Stimulated activated CD4-positive, alpha-beta T cell treated with anti-CD3 and anti-CD28 coated beads, TNF-alpha, amount 100 ng/mL, for 4 hours (primary cell): ENCODE results near the gene NHERF1.

Experiments
- DNase-seq, 3 experiments: peaks; one replicate each; pipeline ENCODE4 v3.0.0-alpha.2; 2020; ENCODE audit warnings: low read depth in 3 of 3

NHERF1 gene

DNA sequence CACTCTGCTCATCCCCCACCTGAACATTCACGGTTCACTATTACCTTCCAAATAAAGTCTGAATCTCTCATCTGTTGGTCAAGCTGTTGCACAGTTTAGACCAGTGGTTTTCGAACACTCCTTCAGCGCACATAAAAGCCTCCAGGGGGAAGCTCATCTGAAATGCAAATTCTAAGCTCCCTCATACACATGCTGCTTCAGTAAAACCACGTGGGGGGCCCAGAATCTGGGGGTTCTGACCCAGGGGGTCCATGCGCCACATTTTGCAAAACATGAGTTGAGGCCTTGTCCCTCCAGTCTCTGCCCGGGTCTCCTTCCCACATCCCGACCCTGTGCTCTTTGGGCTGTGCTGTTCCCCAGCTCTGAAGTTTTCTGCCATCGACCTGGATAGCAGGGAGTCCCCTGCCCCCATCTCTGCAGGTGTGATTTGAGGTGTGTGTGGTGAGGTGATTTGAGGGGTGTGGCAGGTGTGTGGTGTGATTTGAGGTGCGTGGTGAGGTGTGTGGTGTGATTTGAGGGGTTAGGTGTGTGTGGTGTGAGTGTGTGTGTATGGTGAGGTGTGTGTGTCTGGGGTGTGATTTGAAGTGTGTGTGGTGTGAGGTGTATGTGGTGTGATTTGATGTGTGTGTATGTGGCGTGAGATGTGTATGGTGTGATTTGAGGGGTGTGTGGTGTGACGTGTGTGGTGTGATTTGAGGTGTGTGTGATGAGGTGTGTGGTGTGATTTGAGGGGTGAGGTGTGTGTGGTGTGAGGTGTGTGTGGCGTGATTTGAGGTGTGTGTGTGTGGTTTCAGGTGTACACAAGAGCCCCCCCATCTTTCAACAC, 16.2 kb upstream of the NHERF1 start:
- no peak for DNase-seq

DNA sequence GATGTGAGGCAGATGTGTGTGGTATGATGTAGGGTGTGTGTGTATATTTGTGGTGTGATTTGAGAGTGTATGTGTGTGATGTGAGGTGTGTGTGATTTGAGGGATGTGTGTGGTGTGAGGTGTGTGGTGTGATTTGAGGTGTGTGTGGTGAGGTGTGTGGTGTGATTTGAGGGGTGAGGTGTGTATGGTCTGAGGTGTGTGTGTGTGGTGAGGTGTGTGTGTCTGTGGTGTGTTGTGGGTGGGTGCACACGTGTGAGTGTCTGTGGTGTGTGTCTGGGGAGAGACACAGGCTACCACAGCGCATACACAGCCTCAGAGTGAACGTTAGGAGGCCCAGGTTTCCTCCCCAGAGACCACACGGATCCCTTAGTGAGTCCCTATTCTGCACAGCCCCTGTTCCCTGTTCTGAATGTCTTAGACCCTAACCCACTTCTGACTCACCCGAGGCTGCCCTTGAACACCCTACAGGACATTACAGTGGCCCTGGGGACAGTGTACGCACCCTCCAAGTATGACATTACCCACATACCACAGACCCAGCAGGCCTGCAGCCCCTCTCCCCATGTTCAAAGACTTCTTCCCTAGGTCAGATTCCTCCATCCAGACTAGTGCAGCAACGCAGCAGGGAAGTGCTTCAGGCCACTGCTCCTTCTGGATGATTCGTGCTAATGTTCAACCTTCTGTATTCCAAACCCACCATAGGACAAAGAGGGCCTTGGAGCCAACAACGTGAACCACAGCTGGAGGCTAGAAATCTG, 14.9 kb upstream of the NHERF1 start:
- no peak for DNase-seq

DNA sequence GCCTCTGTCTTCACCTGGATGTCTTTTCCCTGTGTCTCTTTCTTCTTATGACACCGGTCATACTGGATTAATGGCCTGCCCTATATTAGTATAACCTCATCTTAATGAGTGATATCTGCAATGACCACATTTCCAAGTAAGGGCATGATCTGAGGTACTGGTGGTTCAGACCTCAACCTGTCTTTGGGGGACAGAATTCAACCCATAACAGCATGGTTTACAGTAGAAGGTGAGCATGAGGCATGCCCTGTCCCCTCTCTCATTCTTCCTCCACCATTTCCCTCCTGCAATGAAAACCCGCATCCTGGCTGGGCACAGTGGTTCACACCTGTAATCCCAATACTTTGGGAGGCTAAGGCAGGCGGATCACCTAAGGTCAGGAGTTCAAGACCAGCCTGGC, 14.2 kb upstream of the NHERF1 start:
- DNase-seq = no peak

DNA sequence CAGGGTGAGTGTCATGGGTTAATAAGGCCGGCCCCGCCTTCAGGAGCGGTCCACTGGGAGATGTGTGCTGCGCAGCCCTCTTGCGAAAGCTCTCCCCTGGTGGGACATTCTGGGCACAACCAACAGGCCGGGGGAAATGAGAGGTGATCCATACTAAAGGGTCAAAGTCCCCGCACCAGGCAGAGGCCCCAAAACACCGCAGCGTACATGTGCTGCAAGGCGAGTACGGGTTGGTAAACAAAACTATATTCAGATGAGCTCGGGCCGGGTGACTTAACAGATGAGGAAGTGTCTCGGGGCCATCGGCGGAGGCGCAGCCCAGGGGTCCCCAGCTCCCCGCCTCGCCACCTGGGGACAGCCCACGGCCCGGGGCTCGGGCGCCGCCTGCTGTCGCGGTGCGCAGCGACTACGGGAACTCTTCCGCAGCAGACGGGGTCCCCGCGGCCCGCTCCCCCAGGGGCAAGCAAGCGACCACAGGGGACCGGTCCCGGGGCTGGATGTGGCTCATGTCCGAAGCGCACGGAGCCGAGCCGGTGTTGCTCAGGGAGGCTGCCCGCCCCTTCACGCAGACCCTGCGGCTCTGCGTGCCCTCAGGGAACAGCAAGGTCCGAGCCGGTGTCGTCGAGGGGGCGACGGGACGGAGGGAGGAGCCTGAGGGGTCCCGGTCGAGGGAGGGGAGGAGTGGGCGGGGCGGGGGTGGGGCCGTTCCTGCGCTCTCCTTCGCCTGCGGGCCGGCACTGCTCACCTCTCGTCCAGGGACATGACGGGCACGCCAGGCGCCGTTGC, 11.7 kb upstream of the NHERF1 start, which contains the start of gene RAB37:
RAB37 (plus strand) TSS at position 744 of the 786 bp plus-strand sequence; CDS start at position 761, 17 bp downstream.
- no peak for DNase-seq

DNA sequence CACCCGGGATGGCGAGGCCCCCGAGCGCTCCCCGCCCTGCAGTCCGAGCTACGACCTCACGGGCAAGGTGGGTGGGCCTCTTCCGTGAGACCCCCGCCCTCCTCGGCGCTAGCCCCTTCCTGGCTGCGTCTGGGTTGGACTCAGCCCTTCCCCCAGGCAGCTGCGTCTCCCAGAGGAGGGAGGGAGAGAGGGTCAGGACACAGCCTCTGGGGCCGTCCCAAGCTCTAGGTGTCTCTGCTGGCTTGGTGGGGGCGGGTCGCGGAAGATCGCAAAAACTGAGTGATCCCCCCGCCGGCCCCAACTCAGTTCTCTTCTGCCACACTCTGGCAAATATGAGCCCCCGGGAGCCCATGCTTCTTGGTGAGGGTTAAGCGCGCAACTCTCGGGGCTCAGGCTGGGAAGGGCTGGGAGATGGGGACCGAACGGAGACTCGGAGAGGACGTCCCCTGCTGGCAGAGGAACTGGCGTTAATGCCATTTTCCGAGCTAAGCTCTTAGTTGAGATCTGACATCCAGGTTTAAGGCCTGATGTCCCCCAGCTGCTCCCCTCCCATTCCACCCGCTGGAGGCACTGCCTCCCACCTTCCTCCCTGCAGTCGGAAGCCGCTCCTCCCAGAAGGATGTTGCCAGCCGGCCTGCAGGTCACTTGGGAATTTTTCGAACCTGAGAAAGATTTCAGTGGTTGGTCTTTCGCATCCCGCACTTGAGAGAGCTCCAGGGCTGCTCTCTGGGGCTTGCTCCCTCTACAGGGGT, 11.0 kb upstream of the NHERF1 start:
- no peak for DNase-seq

DNA sequence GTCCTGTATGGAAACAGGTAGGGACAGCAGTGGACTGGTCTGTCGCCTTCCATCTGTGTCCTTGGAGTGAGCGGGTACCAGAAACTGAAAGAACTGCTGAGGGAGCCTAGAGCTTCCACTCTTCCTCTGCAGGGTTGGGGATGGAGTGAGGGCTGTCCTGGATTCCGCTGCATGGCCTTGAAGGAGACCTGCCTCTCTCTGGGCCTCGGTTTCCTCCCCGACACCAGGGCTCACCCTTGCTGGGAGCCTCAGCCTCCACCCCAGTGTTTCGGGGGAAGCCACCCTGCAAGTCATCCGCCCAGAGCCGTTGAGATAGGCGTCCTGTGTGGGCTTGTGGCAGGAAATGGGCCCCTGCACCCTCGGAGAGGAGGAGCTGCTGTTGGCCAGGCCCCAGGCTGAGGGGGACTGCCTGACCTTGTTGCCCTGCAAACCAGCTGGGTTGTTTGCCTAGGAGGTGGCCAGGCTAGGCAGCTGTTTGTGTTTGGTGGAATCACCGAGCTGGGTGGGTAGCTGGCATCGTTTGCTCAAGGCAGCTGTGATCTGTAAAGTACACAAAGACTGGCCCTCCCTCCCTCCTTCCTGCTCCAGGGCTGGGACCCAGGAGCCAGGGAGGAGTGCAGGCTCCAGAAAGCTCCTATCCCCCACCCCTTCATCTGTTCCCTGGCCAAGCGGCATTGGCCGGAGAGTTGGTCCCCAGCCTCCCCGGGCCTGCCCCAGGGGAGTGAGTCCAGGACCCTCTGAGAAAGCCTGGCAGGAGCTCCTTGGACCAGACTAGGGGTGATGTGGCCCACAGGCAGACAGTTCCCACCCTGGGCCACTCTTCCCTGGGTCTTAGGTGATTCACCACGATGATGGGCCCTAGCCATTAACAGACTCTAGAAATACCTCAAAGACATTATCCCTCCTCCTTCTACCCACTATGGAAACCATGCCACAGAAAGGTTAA, 10.1 kb upstream of the NHERF1 start:
- peak in 1 of 3 experiments; percentile 51 for DNase-seq

DNA sequence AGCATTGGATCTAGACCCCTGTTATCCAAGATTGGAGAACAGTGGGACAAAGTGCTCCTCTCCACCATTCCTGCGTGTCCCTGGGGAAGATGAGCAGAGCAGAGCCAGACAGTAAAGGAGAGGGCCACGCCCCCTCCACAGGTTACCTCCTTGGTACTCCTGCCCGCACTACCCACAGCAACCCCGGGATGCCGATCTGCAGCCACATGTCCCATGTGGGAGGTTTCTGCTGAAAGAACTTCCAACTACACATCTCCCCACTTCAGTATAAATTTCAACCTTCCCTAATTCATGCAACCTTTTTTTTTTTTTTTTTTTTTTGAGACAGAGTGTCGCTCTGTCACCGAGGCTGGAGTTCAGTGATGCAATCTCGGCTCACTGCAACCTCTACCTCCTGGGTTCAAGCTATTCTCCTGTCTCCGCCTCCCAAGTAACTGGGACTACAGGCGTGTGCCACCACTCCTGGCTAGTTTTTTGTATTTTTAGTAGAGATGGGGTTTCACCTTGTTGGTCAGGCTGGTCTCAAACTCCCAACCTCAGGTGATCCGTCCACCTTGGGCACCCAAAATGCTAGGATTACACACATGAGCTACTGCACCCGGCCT, 9.1 kb upstream of the NHERF1 start:
- no peak for DNase-seq

DNA sequence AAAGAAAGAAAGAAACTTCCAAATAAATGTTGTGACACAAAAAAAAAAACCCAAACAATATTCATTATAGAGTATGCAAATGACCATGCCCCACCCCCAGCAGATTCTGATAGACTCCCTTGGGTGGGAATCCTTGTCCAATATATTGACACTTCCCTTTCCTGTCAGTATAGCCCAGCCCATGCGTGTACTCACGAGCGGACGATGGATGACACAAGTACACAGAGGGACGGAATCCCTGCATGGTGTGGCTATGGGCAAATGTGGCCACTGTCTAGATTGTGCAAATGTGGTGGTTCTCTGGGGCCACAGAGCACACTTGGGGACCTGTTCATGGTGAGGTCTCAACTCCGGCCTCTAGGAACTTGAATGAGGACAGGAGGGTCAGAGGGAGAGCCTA, 8.3 kb upstream of the NHERF1 start:
- DNase-seq = no peak

DNA sequence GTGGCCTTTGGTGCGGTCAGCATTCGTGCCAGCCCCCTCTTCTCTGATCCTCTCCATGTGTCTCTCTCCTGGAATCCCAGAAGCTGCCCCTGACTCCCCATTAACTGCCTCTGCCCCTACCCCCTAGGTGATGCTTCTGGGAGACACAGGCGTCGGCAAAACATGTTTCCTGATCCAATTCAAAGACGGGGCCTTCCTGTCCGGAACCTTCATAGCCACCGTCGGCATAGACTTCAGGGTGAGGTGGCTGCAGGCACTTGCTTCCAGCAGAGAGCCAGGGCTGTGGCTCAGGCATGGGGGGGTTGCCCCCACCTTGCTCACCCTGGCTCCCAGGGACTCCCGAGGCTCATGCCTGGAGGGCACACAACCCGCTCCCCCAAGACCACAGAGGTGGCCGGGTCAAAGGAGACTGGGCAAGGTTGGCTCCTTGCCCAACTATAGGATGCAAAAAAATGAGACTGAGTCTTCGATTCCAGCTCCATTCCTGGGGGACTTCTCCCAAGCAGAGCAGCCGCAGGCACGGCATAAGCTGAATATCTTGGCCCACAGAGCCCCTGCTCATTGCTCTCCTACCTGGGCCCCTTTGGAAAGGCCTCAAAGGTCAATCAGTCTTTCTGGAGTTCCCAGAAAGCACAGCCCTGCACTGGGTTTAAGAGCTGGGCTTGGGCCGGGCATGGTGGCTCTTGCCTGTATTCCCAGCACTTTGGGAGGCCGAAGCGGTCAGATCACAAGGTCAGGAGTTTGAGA, 7.6 kb upstream of the NHERF1 start:
- DNase-seq = no peak

DNA sequence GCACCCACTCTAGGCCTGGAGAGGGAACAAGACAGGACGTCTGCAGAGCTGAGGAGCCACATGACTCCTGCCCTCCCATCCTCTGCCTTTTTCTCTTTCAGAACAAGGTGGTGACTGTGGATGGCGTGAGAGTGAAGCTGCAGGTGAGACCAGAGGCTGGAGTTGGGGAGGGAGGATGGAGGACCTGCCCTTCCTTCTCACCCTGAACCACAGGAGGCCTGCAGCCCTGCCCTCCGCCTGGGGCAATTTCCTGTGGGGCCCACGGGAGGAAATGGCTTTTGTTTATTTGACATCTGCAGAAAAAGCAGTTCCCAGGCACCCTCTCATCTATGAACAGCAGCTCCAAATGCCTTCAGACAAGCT, 6.3 kb upstream of the NHERF1 start:
- DNase-seq = no peak

DNA sequence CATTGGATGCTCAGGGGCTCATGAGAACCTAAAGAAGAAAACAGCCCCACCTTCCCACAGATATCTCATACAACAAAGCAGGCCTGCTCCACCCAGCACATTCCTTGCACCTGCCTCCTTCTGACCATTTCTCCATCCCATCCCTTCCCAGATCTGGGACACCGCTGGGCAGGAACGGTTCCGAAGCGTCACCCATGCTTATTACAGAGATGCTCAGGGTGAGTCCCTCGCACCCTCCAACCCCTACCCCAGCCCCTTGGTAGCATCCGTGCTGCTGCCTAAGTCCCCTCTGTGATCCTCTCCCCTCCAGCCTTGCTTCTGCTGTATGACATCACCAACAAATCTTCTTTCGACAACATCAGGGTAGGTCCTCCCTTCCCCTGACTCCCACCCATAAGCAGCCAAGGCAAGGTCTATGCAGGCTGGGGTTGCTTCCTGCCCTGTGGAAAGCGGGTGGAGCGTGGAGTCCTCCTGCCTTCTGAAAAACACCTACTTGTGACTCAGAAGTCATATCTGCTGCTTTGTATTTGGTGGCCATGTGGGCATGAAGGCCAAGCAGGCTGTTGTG, 5.4 kb upstream of the NHERF1 start:
- DNase-seq = no peak

DNA sequence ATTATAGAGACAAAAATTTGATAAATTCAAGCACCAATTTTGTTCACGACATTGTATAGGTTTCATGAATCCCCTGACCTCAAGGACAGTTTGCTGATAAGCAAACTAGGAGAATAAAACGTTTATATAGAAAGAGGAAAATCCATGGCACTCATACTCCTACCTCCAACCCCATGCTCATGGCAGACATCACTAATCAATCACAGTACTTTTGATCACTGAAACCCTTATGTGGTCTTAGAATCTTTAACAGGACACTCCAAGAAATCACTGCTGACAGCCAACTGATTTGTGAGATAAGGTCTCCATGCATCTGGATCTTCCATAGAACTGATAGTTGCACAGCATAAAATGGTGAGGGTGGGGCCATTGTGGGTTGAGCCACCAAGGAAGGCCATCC, 4.7 kb upstream of the NHERF1 start:
- no peak for DNase-seq

DNA sequence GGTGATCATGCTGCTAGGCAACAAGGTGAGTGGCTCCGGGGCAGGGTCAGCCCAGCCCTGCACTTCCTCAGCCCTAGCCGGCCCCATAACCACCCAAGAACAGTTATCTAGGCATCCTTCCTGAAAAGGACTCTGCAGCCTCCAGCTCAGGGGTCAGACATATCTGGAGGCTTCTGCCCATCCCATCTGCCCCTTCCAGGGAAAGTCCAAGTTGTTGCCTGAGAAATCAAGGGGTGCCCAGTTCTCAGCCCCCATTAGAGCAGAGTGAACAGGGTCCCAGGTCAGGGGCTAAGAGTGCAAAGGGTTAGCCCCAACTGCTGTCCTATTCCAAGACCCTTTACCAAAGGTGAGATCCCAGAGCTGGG, 4.1 kb upstream of the NHERF1 start:
- no peak for DNase-seq

DNA sequence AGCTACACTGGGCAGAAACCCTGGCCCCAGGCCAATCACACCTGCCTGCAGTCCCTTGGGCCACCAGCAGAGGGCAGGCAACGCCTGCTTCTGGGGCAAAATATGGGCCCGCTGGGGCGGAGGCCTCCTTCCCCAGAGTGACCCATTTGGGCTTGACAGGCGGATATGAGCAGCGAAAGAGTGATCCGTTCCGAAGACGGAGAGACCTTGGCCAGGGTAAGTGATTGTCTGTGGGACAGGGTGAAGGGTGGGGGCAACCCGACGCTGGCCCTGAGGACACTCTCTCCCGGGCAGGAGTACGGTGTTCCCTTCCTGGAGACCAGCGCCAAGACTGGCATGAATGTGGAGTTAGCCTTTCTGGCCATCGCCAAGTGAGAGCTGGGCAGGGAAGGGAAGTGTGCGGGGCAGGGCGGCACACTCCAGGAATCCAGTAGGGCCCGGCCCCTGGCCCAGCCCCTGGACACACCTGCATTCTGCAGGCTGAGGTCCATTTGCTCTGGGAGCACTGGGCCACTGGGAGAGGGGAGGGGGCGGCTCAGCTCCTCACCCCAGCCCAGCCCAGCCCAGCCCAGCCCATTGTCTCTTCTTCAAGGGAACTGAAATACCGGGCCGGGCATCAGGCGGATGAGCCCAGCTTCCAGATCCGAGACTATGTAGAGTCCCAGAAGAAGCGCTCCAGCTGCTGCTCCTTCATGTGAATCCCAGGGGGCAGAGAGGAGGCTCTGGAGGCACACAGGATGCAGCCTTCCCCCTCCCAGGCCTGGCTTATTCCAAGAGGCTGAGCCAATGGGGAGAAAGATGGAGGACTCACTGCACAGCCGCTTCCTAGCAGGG, 3.5 kb upstream of the NHERF1 start:
- DNase-seq = peak; percentile 65 to 69 (median 67)

DNA sequence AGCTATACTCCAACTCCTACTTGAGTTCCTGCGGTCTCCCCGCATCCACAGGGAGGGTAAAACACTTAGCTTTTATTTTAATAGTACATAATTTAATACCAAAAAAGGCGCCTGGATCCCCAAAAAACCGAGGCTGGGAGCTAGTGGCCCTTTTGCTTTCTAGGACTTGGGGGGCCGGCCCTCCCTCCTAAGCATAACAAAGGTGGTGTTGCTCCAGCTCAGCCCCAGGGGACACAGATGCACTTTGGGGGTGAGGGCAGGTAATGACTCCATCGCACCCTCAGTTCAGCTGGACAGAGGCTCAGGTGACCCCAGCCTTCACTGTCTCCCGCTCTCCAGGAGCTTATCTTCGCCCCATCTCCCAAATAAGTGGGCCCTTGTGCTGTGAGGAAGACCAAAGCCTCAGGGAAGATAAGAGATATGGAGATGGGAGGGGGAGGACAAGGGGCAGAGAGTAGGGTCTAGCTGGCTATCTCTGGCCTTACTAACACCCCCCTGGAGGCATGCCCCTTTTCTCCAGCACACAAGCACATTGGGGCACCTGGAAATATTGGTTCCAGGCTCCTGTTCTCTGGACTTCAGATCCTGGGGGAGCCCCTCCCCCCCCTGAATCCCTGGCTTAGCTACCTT, 2.8 kb upstream of the NHERF1 start:
- DNase-seq = no peak

DNA sequence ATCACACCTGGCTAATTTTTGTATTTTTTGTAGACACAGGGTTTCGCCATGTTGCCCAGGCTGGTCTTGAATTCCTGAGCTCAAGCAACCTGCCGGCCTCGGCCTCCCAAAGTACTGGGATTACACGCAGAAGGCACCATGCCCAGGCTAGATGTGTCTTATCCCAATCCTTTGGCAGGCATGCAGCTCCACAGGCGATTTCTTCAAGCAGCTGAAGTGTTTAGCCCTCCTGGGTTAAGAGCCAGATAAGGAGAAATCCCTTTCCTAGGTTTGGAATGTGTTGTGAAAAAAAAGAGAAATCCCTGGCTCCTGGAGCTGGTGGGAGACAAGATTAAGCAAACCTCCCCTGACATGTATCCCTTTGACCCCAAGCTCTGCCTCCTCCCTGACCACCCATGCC, 2.1 kb upstream of the NHERF1 start:
- no peak for DNase-seq

DNA sequence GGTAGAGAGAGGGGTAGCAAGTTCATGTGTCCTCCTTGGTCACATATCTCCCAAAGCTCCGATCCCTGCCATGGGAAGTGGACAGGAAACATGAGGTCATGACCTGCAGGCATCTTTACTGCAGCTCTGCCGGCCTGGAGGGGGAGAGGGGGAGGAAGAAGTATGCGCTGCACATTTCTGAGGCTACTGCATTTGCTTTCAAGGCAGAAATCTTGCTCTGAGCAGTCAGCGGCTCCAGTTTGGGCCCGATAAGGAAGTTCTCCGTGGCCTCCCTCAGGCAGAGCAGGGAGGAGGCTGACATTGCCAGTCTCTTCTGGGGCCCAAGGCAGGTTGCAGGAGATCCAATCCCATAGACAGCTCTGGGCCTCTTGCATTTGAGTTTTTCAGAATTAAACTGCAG, 1.5 kb upstream of the NHERF1 start:
- no peak for DNase-seq

DNA sequence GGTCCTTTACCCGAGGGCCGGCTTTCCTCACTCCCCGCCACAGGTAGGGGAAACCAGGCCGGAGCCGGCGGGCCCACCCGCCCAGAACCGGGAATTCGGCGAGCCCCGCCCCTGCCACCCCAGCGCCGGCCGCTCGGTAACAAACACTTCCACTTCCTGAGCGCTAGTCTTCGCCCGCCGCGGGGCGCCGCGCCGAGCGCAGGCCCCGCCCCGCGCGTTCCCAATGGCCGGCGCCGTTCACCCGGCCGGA, 224 bp upstream of the NHERF1 start:
- DNase-seq = no peak
